A673 (cell line): ENCODE results near the gene PPP2R3B. TPM values are rescaled to one million over a fixed set of nuclear protein-coding genes. Genes with fewer than 3 reads are reported as not detected.

ENCODE experiments used
- BruUV-seq: library from RNA; stranded (reverse); fragments of 400-500 nt; replicated peaks from 2 replicates; lab custom pipeline; 2021; lab: Mats Ljungman, UMichigan
- CTCF ChIA-PET: fragments of 300-600 bp; sonication (Branson Sonifier 250); formaldehyde crosslinking; loops from one replicate; lab custom pipeline; 2022; ENCODE audit warnings: antibody characterized with exemption; lab: Charles Lee
- POLR2A ChIA-PET: fragments of 300-600 bp; sonication (Branson Sonifier 250); formaldehyde crosslinking; loops from one replicate; lab custom pipeline; 2022; ENCODE audit warnings: antibody characterized with exemption; ENCODE audit not compliant: low non-redundant PET; lab: Charles Lee
- DNase-seq: peaks from one replicate; pipeline ENCODE4 v3.0.0-alpha.2; 2015; ENCODE audit warnings: low spot score
- H3K27ac ChIP-seq: fragments of 200-600 bp; sonication (generic); 2 replicates; pipeline ENCODE4 v1.5.1; 2016; ENCODE audit warnings: mixed run types, low read depth, mild to moderate bottlenecking, mixed read lengths, antibody characterized with exemption, low read length; ENCODE audit not compliant: poor library complexity, severe bottlenecking
- H3K27me3 ChIP-seq: fragments of 200-600 bp; sonication (generic); replicated peaks from 2 replicates; pipeline ENCODE4 v1.6.1; 2017; ENCODE audit warnings: mixed run types, low read depth, mild to moderate bottlenecking, mixed read lengths, antibody characterized with exemption, low read length; ENCODE audit not compliant: insufficient read depth, poor library complexity
- H3K36me3 ChIP-seq: fragments of 200-600 bp; sonication (generic); 2 replicates; pipeline ENCODE4 v1.6.1; 2016; ENCODE audit warnings: mixed run types, mild to moderate bottlenecking, mixed read lengths, antibody characterized with exemption, low read length; ENCODE audit not compliant: insufficient read depth, poor library complexity, severe bottlenecking
- H3K4me1 ChIP-seq: fragments of 200-600 bp; sonication (generic); 2 replicates; pipeline ENCODE4 v1.6.1; 2017; ENCODE audit warnings: mixed run types, mild to moderate bottlenecking, mixed read lengths, antibody characterized with exemption, low read length; ENCODE audit not compliant: insufficient read depth, poor library complexity, severe bottlenecking
- H3K4me3 ChIP-seq: fragments of 200-600 bp; sonication (generic); 2 replicates; pipeline ENCODE4 v1.5.1; 2016; ENCODE audit warnings: low read depth, mixed run types, mild to moderate bottlenecking, mixed read lengths, low read length; ENCODE audit not compliant: poor library complexity, severe bottlenecking
- H3K9me3 ChIP-seq: fragments of 200-600 bp; sonication (generic); 2 replicates; pipeline ENCODE4 v1.6.1; 2016; ENCODE audit warnings: mixed run types, low read depth, mild to moderate bottlenecking, mixed read lengths, antibody characterized with exemption, low read length; ENCODE audit not compliant: poor library complexity, severe bottlenecking
- CTCF ChIP-seq: fragments of 300-800, 200-600 bp; sonication (generic); conservative IDR thresholded peaks from 2 replicates; pipeline ENCODE4 v1.5.1; 2017; ENCODE audit warnings: low read depth, mild to moderate bottlenecking, antibody characterized with exemption, low read length, moderate library complexity, mixed read lengths
- EZH2 ChIP-seq: fragments of 200-600 bp; sonication (generic); IDR thresholded peaks from 2 replicates; pipeline ENCODE4 v1.6.1; 2017; ENCODE audit warnings: borderline replicate concordance, low read depth, mild to moderate bottlenecking, mixed read lengths, antibody characterized with exemption, low read length; ENCODE audit not compliant: poor library complexity, severe bottlenecking
- intact Hi-C: fragments of 100-400 bp; cut with micrococcal nuclease; formaldehyde crosslinking; loops from one replicate; pipeline ENCODE4 v1.10.0; 2022; ENCODE audit not compliant: unreplicated experiment
- total RNA-seq: library from RNA; stranded (reverse); gene quantifications from 2 replicates; pipeline ENCODE4 v1.2.3, GENCODE V29; 2021

Gene PPP2R3B
- total RNA-seq, 1 experiment from 2014 or later, result 43.6 TPM

- POLR2A ChIA-PET, result no interaction called here
- Histone ChIP-seq H3K27me3 (no peaks in the 10 kb centered on the region), H3K4me1 (no peaks in the 10 kb centered on the region), H3K27ac (no peak overlapping the region), H3K4me3 (no peak overlapping the region), H3K9me3 (no peaks in the 10 kb centered on the region), H3K36me3 (peaks cover 49% of the 10 kb centered on the region)
- BruUV-seq, result TSS peak; percentile 31
- no peak for DNase-seq
- intact Hi-C loops, result no loop called here
- no peak for TF ChIP-seq EZH2
- TF ChIP-seq CTCF, result no peak
- CTCF ChIA-PET, result no interaction called here
Observed at GRCh38 chrX:314781-315595, 71.7 kb downstream of the PPP2R3B start.

- Histone ChIP-seq H3K4me1 (no peaks in the 10 kb centered on the region), H3K4me3 (no peak overlapping the region), H3K27ac (no peak overlapping the region), H3K9me3 (no peaks in the 10 kb centered on the region), H3K36me3 (peaks cover 53% of the 10 kb centered on the region), H3K27me3 (no peaks in the 10 kb centered on the region)
- CTCF ChIA-PET, result no interaction called here
- TF ChIP-seq CTCF (no peak), EZH2 (no peak)
- POLR2A ChIA-PET, result no interaction called here
- DNase-seq, result no peak
- no TSS peak for BruUV-seq
- intact Hi-C loops, result no loop called here
Observed at GRCh38 chrX:314049-314448, 72.7 kb downstream of the PPP2R3B start.

GRCh38 chrX:313546-313945, 73.2 kb downstream of the PPP2R3B start:
- Histone ChIP-seq H3K4me3 (no peak overlapping the region), H3K27me3 (no peaks in the 10 kb centered on the region), H3K4me1 (no peaks in the 10 kb centered on the region), H3K36me3 (peaks cover 57% of the 10 kb centered on the region), H3K9me3 (no peaks in the 10 kb centered on the region), H3K27ac (no peak overlapping the region)
- intact Hi-C loops, result no loop called here
- ChIA-PET POLR2A (no interaction called here), CTCF (no interaction called here)
- no peak for DNase-seq
- BruUV-seq, result no TSS peak
- TF ChIP-seq EZH2 (no peak), CTCF (no peak)
